Lung microvascular endothelial cell (primary cell): ENCODE data around the gene C2orf69. TPM values are rescaled to one million over a fixed set of nuclear protein-coding genes. Genes with fewer than 3 reads are reported as not detected.
A peak's percentile ranks its signal among the peaks of the same experiment; 100 is the strongest.
"Not testable (repeated sequence)": the region's sequence is repeated elsewhere in the genome, so short reads cannot be mapped to it uniquely, and the experiment has no call there.

Source experiments
- DNase-seq, 2 donors: peaks; one replicate each; pipeline versions ENCODE4 v3.0.0 to v3.0.0-alpha.2; 2010; ENCODE audit warnings: low read depth in 2 of 2
- total RNA-seq: library from RNA; depleted of rRNA; stranded (reverse); fragments of >200 nt; gene quantifications from 2 replicates; pipeline ENCODE4 v1.2.1, GENCODE V29; 2014

The C2orf69 gene, protein sequence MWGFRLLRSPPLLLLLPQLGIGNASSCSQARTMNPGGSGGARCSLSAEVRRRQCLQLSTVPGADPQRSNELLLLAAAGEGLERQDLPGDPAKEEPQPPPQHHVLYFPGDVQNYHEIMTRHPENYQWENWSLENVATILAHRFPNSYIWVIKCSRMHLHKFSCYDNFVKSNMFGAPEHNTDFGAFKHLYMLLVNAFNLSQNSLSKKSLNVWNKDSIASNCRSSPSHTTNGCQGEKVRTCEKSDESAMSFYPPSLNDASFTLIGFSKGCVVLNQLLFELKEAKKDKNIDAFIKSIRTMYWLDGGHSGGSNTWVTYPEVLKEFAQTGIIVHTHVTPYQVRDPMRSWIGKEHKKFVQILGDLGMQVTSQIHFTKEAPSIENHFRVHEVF
- 6.3 TPM in 2 replicates for total RNA-seq

DNA sequence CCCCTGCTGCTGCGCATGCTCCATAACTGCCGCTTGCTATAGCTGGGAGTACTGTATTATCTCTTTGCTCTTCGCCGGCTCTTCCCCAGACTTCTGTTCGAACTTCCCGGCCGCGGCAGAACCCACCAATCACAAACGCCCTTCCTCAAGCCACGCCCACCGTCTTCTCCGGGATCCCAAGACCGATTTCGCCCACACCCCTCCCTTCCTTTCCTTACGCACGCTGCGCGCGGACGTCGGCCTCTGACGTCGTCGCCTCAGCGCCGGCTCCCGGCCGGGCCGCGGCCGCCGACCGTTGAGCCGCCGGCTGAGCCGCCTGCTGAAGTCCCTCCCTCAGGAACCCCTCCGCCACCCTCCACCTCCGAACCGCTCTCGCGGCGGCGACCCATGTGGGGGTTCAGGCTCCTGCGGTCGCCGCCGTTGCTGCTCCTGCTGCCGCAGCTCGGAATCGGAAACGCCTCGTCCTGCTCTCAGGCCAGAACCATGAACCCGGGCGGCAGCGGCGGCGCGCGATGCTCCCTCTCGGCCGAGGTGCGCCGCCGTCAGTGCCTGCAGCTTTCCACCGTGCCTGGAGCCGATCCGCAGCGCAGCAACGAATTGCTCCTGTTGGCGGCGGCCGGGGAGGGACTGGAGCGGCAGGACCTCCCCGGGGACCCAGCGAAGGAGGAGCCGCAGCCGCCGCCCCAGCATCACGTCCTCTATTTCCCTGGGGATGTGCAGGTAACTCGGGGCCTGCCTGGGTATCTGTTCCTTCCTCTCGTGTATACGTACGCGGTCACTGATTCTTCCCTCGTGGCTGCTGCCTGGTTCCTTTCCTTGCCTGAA lies at the start of gene C2orf69:
TSS of gene C2orf69 (plus strand) at position 242 of the 825 bp plus-strand sequence. CDS start at position 388, 146 bp downstream.
- peak; percentile 96 to 98 for DNase-seq

DNA sequence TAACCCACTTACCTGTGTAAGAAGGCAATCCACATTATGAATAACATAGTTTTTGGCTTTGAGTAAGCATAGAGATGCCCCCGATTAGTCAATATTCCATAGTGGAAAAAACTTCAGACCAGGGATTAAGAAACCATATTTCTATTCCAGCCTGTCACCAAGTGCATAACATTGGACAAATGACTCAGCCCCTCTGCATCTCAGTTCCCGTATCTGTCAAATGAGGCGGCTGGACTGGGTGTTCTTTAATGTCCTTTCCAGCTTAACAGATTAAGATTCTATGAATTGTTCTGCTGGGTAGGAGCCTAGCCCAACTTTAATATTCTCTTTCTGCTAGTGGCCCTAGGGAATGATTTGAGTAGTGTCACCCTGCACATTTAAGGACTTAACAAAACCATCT lies 48.3 kb upstream of the C2orf69 start:
- DNase-seq = no peak

DNA sequence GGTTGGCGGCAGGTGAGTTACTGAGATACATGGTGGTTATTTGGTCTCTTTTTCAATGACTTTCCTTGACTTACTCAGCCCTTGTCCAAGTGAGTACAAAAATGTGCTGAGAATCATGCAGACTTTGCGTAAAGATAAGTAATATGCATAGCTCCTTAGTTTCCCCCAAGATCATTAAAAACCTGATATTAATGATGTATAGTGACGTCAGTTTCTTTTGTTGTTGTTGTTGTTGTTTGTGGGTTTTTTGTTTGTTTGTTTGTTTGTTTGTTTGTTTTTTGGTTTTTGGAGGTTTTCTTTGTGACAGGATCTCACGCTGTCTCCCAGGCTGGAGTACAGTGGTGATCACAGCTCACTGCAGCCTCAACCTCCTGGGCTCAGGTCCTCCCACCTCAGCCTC lies 45.2 kb upstream of the C2orf69 start:
- no peak for DNase-seq

DNA sequence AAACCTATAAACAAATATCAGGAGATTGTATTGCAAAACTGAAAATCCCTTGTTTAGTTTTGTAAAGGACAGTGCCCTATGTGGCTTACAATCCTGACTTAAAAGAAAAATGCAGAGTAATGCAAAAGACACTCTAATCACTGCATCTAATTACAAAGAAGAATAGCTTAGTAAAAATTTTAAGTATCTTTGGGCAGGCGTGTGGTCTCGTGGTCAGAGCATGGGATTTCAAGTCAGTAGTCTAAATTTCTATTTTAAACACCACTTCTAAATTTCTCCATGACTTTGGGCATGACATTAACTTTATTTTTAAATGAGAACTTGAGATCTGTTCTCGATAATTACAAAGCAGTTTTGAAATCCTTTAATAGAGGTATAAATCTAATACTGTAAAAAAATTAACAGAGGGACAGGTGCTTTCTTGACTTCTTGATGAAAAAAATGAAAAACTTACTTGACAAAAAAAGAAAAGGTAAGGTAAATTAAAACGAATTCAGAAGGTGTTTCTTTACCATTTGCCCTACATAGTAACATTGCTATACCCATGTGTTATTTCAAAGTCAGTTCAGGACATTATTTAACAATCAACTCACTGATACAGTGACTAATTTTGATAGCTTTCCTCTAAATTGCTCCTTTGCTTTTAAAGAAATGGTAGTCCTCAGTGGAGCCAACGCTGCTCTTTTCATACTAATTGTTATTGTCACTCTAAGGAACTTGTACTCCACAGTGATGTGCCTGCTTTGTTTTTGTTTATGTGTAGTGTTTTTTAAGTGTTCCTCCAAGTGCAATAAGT lies 42.5 kb upstream of the C2orf69 start:
- DNase-seq = no peak

DNA sequence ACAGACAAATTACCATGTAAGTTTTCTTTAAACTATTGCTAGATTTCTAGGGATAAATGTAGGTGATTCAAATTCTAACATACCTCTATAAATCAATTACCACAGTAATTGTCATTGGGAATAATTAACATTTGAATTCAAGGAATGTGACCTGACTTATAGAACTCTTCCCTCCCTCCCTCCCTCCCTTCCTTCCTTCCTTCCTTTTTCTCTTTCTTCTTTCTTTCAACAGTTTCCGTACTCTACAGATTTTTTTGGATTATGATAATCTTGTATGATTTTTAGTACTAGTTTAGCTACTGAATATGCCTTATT lies 41.9 kb upstream of the C2orf69 start:
- DNase-seq = no peak

DNA sequence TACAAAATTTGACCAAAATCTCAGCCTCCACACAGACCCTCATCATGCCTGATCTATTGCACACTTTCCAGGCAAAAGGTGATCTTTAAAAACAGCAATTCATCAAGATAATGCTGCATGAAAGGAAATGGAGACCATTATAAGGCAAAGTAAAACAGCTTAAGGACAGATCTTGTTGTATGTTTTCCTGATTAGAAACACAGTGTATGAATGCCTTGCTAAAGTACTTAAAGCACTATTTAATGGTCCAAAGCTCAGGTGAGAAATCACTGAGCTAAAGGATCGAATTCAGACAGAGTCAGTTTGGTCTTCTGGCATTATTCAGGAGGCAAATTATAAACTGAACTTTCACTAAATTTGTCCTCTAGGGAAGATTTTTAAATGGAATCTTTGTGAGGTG lies 41.4 kb upstream of the C2orf69 start:
- no peak for DNase-seq

DNA sequence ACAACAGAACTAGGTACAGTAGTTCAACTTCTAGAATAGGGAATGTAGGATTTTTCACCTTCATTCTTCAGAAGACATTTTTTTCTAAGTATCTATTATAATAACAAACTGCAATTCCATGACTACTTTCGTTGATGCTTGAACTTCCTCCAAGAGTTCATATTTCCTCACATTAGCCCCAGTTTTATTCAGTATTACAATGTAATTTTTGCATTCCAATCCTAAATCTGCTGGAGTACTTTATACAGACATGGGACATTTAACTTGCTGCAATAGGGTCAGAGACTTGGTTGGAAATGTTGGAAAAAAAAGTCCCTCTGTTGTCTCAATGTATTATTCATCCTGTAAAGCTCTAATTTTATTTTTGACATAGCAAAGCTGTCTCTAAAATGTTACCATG lies 40.5 kb upstream of the C2orf69 start:
- no peak for DNase-seq

DNA sequence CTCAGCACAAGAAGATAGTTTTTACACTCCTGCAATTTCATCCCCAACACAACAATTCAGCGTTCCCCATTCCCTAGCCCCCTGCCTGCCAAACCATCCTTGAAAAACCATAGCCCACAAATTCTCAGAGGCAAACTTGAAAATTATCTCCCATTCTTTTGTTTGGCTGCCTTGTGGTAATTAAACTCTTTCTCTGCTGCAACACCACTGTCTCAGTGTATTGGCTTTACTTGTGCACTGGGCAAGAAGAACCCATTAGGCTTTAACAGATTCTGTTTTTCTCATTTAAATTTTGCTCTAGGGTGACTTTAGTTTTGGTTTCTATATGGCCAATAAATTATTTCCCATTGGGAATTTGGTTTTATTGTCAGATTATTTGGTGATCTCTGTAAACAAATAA lies 36.9 kb upstream of the C2orf69 start:
- DNase-seq = no peak

DNA sequence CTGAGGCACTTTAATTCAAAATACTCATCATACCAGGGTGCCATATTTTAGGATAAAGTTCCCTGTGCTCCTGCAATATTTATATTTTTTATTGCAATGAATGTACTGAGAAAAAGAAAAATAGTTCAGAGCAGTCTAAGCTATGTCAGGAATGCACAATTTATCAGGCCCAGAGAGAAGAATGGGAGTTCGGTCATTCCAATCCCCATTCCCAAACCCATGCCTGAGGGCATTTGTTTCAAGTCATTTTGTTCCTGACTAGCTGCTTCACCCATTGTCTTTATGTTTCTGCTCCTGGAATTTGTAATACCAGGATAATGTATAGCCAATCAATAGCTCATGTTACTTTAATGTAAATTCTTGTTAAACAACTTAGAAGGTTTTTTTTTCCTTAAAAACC lies 35.7 kb upstream of the C2orf69 start:
- no peak for DNase-seq

DNA sequence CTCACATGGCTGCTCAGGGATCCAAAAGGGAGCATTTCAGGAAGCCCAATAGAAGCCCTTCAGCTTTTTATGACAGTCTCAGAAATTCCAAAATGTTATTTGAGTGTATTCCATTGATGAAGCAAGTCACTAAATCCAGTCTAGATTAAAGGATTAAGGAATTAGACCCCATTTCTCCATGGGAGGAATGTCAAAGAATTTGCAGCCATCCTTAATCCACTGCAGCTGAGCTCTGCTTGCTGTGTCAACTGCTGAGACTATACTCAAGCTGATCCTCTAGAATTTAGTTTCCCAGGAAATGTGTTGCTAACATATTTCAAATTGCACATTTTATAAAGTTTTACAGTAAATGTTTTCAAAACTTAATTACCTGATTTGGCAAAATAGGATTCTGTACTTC lies 28.4 kb upstream of the C2orf69 start:
- DNase-seq = no peak

DNA sequence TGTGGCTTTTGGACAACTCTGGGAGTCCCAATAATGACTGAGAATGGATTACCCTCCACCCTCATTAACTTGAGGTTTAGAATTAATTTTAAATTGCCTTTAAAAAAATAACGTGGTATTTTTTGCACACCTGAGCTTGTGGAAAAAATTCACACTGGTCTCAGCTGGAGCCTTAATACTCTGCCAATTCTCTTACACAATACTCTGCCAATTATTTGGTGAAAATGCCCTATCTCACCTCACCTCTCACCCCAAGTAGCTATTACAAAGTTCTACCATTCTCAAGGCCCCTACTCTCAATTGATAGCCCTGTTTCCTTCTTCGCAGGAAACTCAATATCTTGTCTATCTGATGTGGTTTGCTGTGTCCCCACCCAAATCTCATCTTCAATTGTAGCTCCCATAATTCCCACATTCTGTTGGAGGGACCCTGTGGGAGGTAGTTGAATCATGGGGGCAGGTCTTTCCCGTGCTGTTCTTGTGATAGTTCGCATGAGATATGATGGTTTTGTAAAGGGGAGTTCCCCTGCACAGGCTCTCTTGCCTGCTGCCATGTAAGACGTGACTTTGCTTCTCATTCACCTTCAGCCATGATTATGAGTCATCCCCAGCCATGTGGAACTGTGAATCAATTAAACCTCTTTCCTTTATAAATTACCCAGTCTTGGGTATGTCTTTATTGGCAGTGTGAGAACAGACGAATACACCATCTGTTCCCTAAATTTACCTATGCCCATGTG lies 27.4 kb upstream of the C2orf69 start:
- no peak for DNase-seq

DNA sequence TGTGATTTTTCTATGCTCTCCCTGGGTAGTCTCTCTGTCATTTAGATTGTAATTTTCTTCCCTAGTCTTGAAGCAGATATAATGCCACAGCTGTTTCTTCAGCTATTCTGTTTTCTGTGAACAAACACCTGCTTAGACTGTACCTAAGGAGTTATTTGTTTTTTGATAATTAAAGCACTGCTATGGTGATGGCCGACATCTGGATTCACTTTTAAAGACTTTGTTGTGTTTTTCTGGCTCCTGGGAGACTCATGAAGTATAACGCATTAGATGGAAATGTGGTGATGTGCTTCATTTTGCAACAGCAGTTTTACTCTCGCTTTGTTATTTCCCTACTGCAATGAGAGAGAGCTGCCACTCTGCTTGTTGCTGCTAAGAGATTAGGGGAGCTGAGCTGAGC lies 15.7 kb upstream of the C2orf69 start:
- DNase-seq = no peak

DNA sequence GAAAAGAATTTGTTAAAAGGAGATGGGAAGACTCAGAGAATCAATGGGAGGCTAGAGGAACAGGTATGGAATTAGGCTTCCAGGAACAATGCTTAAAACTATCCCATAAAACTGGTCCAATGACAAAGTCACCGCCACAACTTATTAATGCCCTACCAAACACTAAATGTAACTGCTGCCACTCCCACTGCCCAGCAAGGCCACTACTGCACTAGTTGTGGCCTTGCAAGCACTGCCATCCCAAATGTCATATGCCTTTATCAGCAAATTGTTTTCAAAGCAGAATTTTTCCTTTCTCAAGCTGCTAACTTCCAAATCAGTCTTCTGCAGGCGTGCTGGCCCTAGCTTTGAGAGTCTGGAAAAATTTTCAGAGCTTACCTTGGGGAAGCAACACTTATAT lies 14.5 kb upstream of the C2orf69 start:
- DNase-seq = no peak

DNA sequence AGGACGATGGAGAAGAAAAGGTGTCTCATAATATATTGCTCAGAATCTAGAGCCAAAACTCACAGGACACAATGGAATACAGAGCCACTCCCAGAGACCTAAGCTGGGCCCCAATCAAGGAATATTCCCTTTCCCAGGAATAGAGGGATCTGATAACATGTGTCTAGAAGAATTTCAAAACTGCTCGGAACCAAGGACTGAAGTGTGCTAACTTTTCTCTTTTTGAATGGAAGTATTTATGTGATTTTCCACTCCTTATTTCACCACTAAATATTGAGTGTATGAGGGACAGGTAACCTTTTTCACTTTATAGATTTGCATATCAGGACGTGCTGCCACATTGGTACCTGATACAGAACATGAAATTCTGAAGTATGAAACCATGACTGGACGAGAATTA lies 9.2 kb upstream of the C2orf69 start:
- no peak for DNase-seq

DNA sequence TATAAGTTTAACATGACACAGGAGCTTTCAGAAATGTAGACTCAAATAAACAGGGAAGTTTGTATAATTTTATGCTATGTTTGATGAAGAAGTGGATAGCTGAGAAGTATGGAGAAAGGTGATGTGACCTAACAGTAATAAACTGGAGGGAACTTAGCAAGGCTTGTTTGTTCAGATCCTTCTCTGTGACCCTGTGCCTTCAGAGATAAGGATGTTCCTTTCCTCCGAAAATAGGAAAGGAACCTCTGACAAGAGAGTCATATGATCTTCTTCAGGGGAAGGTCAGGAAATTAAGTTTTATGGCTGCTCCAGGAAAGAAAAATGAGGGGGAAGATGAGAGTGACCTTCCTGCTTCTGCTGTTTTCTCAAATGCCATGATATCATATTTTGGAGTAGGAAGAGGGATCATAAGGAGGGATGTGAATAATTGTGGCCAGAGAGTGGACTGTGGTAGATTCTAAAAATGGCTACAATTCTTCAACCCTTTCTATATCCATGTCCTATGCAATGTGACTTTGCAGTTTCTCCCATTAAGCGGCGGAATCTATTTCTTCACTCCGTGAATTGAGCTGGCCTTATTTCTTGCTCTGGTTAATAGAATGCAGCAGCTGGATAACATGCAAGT lies 8.5 kb upstream of the C2orf69 start:
- DNase-seq = no peak

DNA sequence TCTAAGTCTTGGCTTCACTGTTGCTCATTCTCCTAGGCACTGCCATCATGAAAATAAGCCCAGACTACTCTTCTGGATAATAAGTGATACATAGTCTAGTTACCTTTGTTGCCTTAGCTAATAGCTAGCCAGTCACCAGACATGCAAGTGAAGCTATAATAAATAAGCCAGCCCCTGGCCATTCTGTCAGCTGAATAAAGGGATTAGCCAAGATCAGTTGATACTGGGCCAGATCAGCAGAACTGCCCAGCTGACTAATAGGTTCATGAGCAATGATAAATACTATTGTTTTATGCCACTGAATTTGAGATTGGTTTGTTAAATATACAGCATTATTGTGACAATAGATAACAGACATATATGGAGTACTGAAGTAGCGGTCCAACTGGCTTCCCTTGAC lies 8.0 kb upstream of the C2orf69 start:
- DNase-seq = no peak

DNA sequence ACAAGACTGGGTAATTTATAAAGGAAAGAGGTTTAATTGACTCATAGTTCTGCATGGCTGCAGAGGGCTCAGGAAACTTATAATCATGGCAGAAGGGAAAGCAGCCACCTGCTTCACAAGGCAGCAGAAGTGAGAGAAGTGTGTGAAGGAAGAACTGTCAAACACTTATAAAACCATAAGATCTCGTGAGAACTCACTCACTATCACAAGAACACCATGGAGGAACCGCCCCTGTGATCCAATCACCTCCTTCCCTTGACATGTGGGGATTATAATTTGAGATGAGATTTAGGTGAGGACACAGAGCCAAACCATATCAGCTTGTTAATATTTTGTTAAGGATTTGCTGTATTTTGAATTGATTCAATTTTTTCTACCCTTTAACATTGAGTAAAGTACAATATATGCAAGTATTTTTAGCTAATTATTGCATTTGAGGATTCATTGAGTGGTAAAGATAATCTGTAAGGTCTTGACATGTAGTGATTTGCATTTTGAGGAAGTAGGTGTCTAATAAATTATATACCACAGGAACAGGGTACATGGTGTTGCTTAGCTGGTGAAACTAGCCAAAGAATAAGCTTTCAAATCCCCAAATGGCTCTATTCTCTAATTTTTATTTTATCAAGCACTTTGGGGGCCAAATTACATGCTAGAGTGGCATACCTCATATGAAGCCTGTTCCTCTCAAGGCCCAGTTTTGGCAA lies 3.9 kb upstream of the C2orf69 start:
- no peak for DNase-seq

DNA sequence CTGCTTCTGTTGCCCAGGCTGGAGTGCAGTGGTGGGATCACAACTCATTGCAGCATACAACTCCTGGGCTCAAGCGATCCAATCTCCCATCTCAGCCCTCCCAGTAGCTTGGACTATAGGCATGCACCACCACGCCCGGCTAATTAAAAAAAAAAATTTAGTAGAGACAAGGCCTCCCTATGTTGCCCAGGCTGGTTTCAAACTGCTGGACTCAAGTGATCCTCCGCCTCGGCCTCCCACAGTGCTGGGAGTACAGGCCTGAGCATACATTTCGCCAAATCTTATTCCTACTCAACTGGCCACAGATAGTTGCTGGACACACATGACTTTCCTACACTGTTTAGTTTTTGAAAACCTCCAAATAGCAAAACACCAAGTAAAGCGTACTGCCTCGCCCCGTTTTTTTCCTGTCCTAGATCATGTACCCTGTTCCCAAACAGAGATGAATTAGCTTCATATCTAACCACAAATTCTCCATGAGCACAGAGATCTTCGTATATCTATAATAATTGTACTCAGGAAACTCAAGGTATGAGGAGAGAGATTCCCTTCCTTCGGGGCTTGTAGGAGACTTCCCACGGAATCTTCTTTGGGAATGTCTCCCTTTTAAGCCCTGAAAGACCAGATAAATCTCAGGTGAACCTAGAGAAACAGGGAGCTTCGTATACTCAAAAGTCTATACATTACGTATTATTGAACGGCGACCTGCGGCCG lies 598 bp upstream of the C2orf69 start:
- DNase-seq = no peak

DNA sequence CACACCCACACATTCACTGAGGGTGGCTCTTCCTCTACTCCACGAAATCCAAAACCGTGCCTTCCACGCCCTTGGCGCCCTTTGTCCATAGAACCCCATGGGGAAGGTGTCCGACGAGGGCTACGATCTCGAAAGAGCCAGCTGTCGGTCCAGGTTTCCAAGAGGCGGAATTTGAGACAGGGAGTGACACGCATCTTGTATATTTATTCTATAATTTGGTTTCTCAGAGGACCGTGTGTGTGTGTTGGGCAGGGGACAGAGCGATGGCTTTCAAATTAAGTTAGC lies 726 bp downstream of the C2orf69 start:
- DNase-seq = no peak

DNA sequence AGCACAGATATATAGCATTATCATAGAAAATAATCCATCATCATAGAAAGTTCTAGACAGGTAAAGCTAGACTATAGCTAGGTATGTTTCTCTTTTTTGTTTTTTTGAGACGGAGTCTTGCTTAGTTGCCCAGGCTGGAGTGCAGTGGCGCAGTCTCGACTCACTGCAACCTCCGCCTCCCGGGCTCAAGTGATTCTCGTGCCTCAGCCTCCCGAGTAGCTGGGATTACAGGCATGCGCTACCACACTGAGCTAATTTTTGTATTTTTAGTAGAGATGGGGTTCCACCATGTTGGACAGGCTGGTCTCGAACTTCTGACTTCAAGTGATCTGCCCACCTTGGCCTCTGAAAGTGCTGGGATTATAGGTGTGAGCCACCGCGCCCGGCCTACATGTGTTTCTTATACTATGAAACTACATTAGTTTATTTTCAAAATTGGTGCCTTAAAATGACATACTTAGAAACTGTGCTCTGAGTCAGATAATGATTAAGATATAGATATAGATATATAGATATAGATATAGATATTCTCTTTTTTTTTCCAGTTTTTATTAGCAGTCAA lies 1.5 kb downstream of the C2orf69 start:
- not testable (repeated sequence) for DNase-seq
